HEK293 (cell line): Measurements from ENCODE around the gene CDRT4.

Experiments
- BCL6B ChIP-seq: fragments of 450-650 bp; formaldehyde crosslinking; IDR thresholded peaks from 2 replicates; pipeline ENCODE4 v1.5.1; 2017; ENCODE audit warnings: missing biosample characterization, missing genetic modification characterization
- HOXA7 ChIP-seq: sonication (generic); formaldehyde crosslinking; IDR thresholded peaks from 2 replicates; pipeline ENCODE4 v1.8.1; 2022; ENCODE audit warnings: missing genetic modification reagents, borderline replicate concordance
- IKZF3 ChIP-seq: fragments of 450-650 bp; IDR thresholded peaks from 2 replicates; pipeline ENCODE4 v1.5.0; 2018; ENCODE audit warnings: missing biosample characterization, mild to moderate bottlenecking, missing genetic modification characterization, moderate library complexity
- OSR2 ChIP-seq: fragments of 450-650 bp; formaldehyde crosslinking; IDR thresholded peaks from 2 replicates; pipeline ENCODE4 v1.5.1; 2016; ENCODE audit warnings: missing biosample characterization, missing genetic modification characterization
- REST ChIP-seq: fragments of 450-650 bp; formaldehyde crosslinking; IDR thresholded peaks from 2 replicates; pipeline ENCODE4 v1.5.1; 2016; ENCODE audit warnings: missing biosample characterization, missing genetic modification characterization
- SP3 ChIP-seq: fragments of 450-650 bp; formaldehyde crosslinking; IDR thresholded peaks from 2 replicates; pipeline ENCODE4 v1.5.1; 2016; ENCODE audit warnings: missing biosample characterization, missing genetic modification characterization
- TSHZ1 ChIP-seq: fragments of 450-650 bp; formaldehyde crosslinking; IDR thresholded peaks from 2 replicates; pipeline ENCODE4 v1.5.1; 2016; ENCODE audit warnings: missing biosample characterization, missing genetic modification characterization, borderline replicate concordance
- ZBTB48 ChIP-seq: fragments of 450-650 bp; formaldehyde crosslinking; IDR thresholded peaks from 2 replicates; pipeline ENCODE4 v1.5.1; 2016; ENCODE audit warnings: missing biosample characterization, missing genetic modification characterization
- ZFP37 ChIP-seq: fragments of 450-650 bp; formaldehyde crosslinking; IDR thresholded peaks from 2 replicates; pipeline ENCODE4 v1.5.1; 2016; ENCODE audit warnings: missing biosample characterization, missing genetic modification characterization
- ZIC2 ChIP-seq: fragments of 450-650 bp; formaldehyde crosslinking; IDR thresholded peaks from 2 replicates; pipeline ENCODE4 v1.5.1; 2016; ENCODE audit warnings: missing biosample characterization, missing genetic modification characterization
- ZNF146 ChIP-seq: fragments of 450-650 bp; formaldehyde crosslinking; IDR thresholded peaks from 2 replicates; pipeline ENCODE4 v1.5.1; 2016; ENCODE audit warnings: missing biosample characterization, missing genetic modification characterization
- ZNF174 ChIP-seq: fragments of 450-650 bp; formaldehyde crosslinking; IDR thresholded peaks from 2 replicates; pipeline ENCODE4 v1.5.0; 2017; ENCODE audit warnings: missing biosample characterization, mild to moderate bottlenecking, missing genetic modification characterization
- ZNF37A ChIP-seq: fragments of 450-650 bp; IDR thresholded peaks from 2 replicates; pipeline ENCODE4 v1.5.1; 2018; ENCODE audit warnings: missing biosample characterization, missing genetic modification characterization
- ZNF423 ChIP-seq: fragments of 450-650 bp; formaldehyde crosslinking; IDR thresholded peaks from 2 replicates; pipeline ENCODE4 v1.5.1; 2016; ENCODE audit warnings: missing biosample characterization, missing genetic modification characterization
- ZNF555 ChIP-seq: fragments of 450-650 bp; formaldehyde crosslinking; conservative IDR thresholded peaks from 2 replicates; pipeline ENCODE4 v1.5.1; 2017; ENCODE audit warnings: missing biosample characterization, mild to moderate bottlenecking, missing genetic modification characterization, inconsistent platforms
- ZNF558 ChIP-seq: fragments of 450-650 bp; formaldehyde crosslinking; IDR thresholded peaks from 2 replicates; pipeline ENCODE4 v1.5.1; 2016; ENCODE audit warnings: missing biosample characterization, missing genetic modification characterization
- ZNF580 ChIP-seq: fragments of 450-650 bp; formaldehyde crosslinking; IDR thresholded peaks from 2 replicates; pipeline ENCODE4 v1.5.1; 2016; ENCODE audit warnings: missing biosample characterization, missing genetic modification characterization
- ZNF639 ChIP-seq: fragments of 450-650 bp; formaldehyde crosslinking; IDR thresholded peaks from 2 replicates; pipeline ENCODE4 v1.5.1; 2016; ENCODE audit warnings: missing biosample characterization, missing genetic modification characterization
- ZNF677 ChIP-seq: fragments of 450-650 bp; IDR thresholded peaks from 2 replicates; pipeline ENCODE4 v1.5.0; 2018; ENCODE audit warnings: missing biosample characterization, mild to moderate bottlenecking, missing genetic modification characterization, moderate library complexity
- ZNF704 ChIP-seq: fragments of 450-650 bp; formaldehyde crosslinking; IDR thresholded peaks from 2 replicates; pipeline ENCODE4 v1.5.1; 2016; ENCODE audit warnings: missing biosample characterization, missing genetic modification characterization
- ZNF747 ChIP-seq: fragments of 450-650 bp; formaldehyde crosslinking; IDR thresholded peaks from 2 replicates; pipeline ENCODE4 v1.5.1; 2016; ENCODE audit warnings: missing biosample characterization, missing genetic modification characterization
- ZNF768 ChIP-seq: fragments of 450-650 bp; formaldehyde crosslinking; IDR thresholded peaks from 2 replicates; pipeline ENCODE4 v1.5.1; 2018; ENCODE audit warnings: missing biosample characterization, mild to moderate bottlenecking, missing genetic modification characterization
- TF ChIP-seq, protein P1 (sequence below): fragments of 450-650 bp; formaldehyde crosslinking; IDR thresholded peaks from 2 replicates; pipeline ENCODE4 v1.5.1; 2017; ENCODE audit warnings: missing biosample characterization, missing genetic modification characterization
- TF ChIP-seq, protein P2 (sequence below): fragments of 450-650 bp; formaldehyde crosslinking; IDR thresholded peaks from 2 replicates; pipeline ENCODE4 v1.5.1; 2016; ENCODE audit warnings: missing biosample characterization, missing genetic modification characterization, low read depth
- TF ChIP-seq, protein P3 (sequence below): fragments of 450-650 bp; formaldehyde crosslinking; IDR thresholded peaks from 2 replicates; pipeline ENCODE4 v1.5.1; 2016; ENCODE audit warnings: missing biosample characterization, missing genetic modification characterization

The CDRT4 gene

DNA sequence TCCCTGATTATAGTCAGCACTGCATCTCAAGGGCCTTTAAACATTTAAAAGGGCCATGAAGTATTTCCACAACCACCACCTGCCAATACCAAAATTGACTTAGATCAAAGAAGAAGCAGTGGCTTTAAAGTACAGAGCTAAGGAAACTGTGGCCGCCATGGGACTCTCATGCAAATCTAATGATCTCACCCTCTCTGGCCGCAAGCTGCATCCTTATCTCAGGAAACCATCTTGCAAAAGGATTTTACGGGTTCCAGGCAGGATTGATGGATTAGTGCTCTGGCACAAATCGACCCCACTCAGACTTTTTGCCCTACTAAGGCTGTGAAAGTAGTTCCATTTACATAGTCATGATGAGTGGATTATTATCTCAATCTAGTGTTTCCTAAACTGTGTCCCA is 22.6 kb downstream of the CDRT4 start (continued):
- no peak for TF ChIP-seq BCL6B (tag by site-specific recombination)
- TF ChIP-seq, protein P1, sequence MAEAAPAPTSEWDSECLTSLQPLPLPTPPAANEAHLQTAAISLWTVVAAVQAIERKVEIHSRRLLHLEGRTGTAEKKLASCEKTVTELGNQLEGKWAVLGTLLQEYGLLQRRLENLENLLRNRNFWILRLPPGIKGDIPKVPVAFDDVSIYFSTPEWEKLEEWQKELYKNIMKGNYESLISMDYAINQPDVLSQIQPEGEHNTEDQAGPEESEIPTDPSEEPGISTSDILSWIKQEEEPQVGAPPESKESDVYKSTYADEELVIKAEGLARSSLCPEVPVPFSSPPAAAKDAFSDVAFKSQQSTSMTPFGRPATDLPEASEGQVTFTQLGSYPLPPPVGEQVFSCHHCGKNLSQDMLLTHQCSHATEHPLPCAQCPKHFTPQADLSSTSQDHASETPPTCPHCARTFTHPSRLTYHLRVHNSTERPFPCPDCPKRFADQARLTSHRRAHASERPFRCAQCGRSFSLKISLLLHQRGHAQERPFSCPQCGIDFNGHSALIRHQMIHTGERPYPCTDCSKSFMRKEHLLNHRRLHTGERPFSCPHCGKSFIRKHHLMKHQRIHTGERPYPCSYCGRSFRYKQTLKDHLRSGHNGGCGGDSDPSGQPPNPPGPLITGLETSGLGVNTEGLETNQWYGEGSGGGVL (tag by site-specific recombination): no peak
- TF ChIP-seq TSHZ1: no peak
- no peak for TF ChIP-seq ZNF768 (tag by site-specific recombination)
- TF ChIP-seq ZNF174 (tag by site-specific recombination): no peak
- peak; percentile 33; the same call in 1 of the 2 replicates for TF ChIP-seq OSR2 (tag by site-specific recombination)
- TF ChIP-seq ZNF747 (tag by site-specific recombination): no peak
- no peak for TF ChIP-seq ZNF37A
- TF ChIP-seq, protein P2, sequence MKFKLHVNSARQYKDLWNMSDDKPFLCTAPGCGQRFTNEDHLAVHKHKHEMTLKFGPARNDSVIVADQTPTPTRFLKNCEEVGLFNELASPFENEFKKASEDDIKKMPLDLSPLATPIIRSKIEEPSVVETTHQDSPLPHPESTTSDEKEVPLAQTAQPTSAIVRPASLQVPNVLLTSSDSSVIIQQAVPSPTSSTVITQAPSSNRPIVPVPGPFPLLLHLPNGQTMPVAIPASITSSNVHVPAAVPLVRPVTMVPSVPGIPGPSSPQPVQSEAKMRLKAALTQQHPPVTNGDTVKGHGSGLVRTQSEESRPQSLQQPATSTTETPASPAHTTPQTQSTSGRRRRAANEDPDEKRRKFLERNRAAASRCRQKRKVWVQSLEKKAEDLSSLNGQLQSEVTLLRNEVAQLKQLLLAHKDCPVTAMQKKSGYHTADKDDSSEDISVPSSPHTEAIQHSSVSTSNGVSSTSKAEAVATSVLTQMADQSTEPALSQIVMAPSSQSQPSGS (tag by site-specific recombination): peak; percentile 41; the same call in 1 of the 2 replicates
- no peak for TF ChIP-seq ZNF639 (tag by site-specific recombination)
- TF ChIP-seq ZNF704 (tag by site-specific recombination): no peak
- no peak for TF ChIP-seq ZBTB48 (tag by site-specific recombination)
- TF ChIP-seq ZNF558 (tag by site-specific recombination): no peak
- no peak for TF ChIP-seq ZNF580 (tag by site-specific recombination)
- no peak for TF ChIP-seq SP3 (tag by site-specific recombination)
- TF ChIP-seq ZNF423: no peak
- no peak for TF ChIP-seq ZNF146 (tag by site-specific recombination)
- TF ChIP-seq, protein P3, sequence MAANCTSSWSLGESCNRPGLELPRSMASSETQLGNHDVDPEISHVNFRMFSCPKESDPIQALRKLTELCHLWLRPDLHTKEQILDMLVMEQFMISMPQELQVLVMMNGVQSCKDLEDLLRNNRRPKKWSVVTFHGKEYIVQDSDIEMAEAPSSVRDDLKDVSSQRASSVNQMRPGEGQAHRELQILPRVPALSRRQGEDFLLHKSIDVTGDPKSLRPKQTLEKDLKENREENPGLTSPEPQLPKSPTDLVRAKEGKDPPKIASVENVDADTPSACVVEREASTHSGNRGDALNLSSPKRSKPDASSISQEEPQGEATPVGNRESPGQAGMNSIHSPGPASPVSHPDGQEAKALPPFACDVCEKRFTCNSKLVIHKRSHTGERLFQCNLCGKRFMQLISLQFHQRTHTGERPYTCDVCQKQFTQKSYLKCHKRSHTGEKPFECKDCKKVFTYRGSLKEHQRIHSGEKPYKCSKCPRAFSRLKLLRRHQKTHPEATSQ (tag by site-specific recombination): no peak
- TF ChIP-seq HOXA7: no peak
- no peak for TF ChIP-seq ZNF677 (tag by site-specific recombination)
- TF ChIP-seq REST (tag by site-specific recombination): no peak
- no peak for TF ChIP-seq ZNF555
- TF ChIP-seq IKZF3 (tag by site-specific recombination): peak; percentile 74
- no peak for TF ChIP-seq ZFP37 (tag by site-specific recombination)
- TF ChIP-seq ZIC2 (tag by site-specific recombination): no peak
